GM18867 (cell line): ENCODE data around the gene DNAI1.

Source experiments
- ATAC-seq: cut with Tn5 transposase; IDR thresholded peaks from one replicate; pipeline ENCODE4 v1.9.1; 2021; ENCODE audit warnings: mild to moderate bottlenecking, moderate library complexity; ENCODE audit not compliant: unreplicated experiment

Gene DNAI1

GRCh38 chr9:34510497-34511468 lies 52.2 kb downstream of the DNAI1 start:
- no peak for ATAC-seq

GRCh38 chr9:34512131-34513078 lies 53.8 kb downstream of the DNAI1 start:
- no peak for ATAC-seq

- ATAC-seq: no peak
Observed at GRCh38 chr9:34513567-34514214, 55.1 kb downstream of the DNAI1 start.

- no peak for ATAC-seq
Observed at GRCh38 chr9:34514401-34514800, 55.8 kb downstream of the DNAI1 start.

GRCh38 chr9:34514816-34515215 lies 56.2 kb downstream of the DNAI1 start:
- ATAC-seq: no peak

GRCh38 chr9:34515959-34516358 lies 57.4 kb downstream of the DNAI1 start:
- no peak for ATAC-seq

GRCh38 chr9:34517185-34517584 lies 58.6 kb downstream of the DNAI1 start:
- no peak for ATAC-seq

GRCh38 chr9:34518110-34518616 lies 59.6 kb downstream of the DNAI1 start:
- no peak for ATAC-seq

GRCh38 chr9:34518896-34519295 lies 60.3 kb downstream of the DNAI1 start:
- ATAC-seq: no peak

GRCh38 chr9:34519321-34520020 lies 60.9 kb downstream of the DNAI1 start:
- no peak for ATAC-seq

GRCh38 chr9:34520096-34520495 lies 61.5 kb downstream of the DNAI1 start:
- no peak for ATAC-seq

- no peak for ATAC-seq
Observed at GRCh38 chr9:34520505-34521385, 62.1 kb downstream of the DNAI1 start.

- no peak for ATAC-seq
Observed at GRCh38 chr9:34521406-34522045, 62.9 kb downstream of the DNAI1 start.

GRCh38 chr9:34522091-34522887 lies 63.7 kb downstream of the DNAI1 start:
- ATAC-seq: peak; percentile 4

GRCh38 chr9:34522971-34523797 lies 64.6 kb downstream of the DNAI1 start, which contains the start of gene ENHO:
TSS of gene ENHO (minus strand) at chr9:34522990. CDS start at chr9:34521695, 1,295 bp downstream.
- ATAC-seq: peak; percentile 91

GRCh38 chr9:34524349-34524748 lies 65.7 kb downstream of the DNAI1 start:
- ATAC-seq: no peak

- ATAC-seq: no peak
Observed at GRCh38 chr9:34526026-34526425, 67.4 kb downstream of the DNAI1 start.
